ENCODE data around the gene RAPGEF4.

DNA sequence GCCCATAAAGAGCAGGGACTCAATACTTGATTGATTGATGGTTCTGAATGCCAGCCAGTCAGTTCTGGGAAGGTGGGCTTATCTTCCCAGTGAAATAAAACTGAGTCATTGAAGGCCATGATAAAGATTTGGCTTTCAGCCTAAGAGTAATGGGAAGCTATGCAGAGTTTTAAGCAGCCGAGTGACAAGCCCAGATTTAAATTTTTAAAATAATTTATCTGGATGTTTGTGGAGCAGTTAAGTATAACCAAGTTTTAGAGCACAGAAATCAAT lies 122.8 kb downstream of the RAPGEF4 start:
- TF ChIP-seq CTCF (IDR thresholded peaks at IDR 0.05; ENCODE audit: borderline replicate concordance, extremely low read depth, low read length, poor library complexity, severe bottlenecking) (no peak), EZH2 (IDR thresholded peaks at IDR 0.05; ENCODE audit: borderline replicate concordance, low read depth, low read length, severe bottlenecking) (no peak)

Measured in DND-41 (cell line).